Measurements from ENCODE around the gene ARVCF. TPM values are rescaled to one million over a fixed set of nuclear protein-coding genes. Genes with fewer than 3 reads are reported as not detected.

Gene ARVCF
- total RNA-seq, 2 donors from 2014 or later: 12.5 to 13.4 TPM

GRCh38 chr22:19982991-19983578, 33.5 kb downstream of the ARVCF start:
- intact Hi-C loops (cut with DNase I): no loop called here
- DNase-seq (no peak), ATAC-seq (no peak)

GRCh38 chr22:19981961-19982920, 34.4 kb downstream of the ARVCF start:
- no peak for DNase-seq

GRCh38 chr22:19981171-19981960, 35.3 kb downstream of the ARVCF start:
- intact Hi-C loops (cut with DNase I): no loop called here
- ATAC-seq (no peak), DNase-seq (no peak)

More at GRCh38 chr22:19981961-19982920, 34.4 kb downstream of the ARVCF start:
- intact Hi-C loops (cut with DNase I): no loop called here
- ATAC-seq: no peak

- DNase-seq (no peak), ATAC-seq (no peak)
- intact Hi-C loops (cut with DNase I): no loop called here
Observed at GRCh38 chr22:19980766-19981165, 35.9 kb downstream of the ARVCF start.

GRCh38 chr22:19979712-19980493, 36.7 kb downstream of the ARVCF start:
- ATAC-seq: no peak
- DNase-seq: no peak
- intact Hi-C loops (cut with DNase I): loop anchor here in 1 of 2 donors (10.0 kb wide), 1 partner anchor 135 kb away; the partner anchor contains the start of genes RANBP1 and TRMT2A

- intact Hi-C loops (cut with DNase I): loop anchor here in 1 of 2 donors (10.0 kb wide), 1 partner anchor 136 kb away; the partner anchor contains the start of genes RANBP1 and TRMT2A
- ATAC-seq (no peak), DNase-seq (no peak)
Observed at GRCh38 chr22:19978748-19979147, 37.9 kb downstream of the ARVCF start.

- no peak for DNase-seq
- intact Hi-C loops (cut with DNase I): loop anchor here in 1 of 2 donors (10.0 kb wide), 1 partner anchor 137 kb away; the partner anchor contains the start of genes RANBP1 and TRMT2A
Observed at GRCh38 chr22:19977296-19978243, 39.1 kb downstream of the ARVCF start.

GRCh38 chr22:19976671-19977070, 40.0 kb downstream of the ARVCF start:
- DNase-seq (no peak), ATAC-seq (no peak)
- intact Hi-C loops (cut with DNase I): loop anchor here in 1 of 2 donors (10.0 kb wide), 1 partner anchor 138 kb away; the partner anchor contains the start of genes RANBP1 and TRMT2A

More at GRCh38 chr22:19977296-19978243, 39.1 kb downstream of the ARVCF start:
- ATAC-seq: no peak

GRCh38 chr22:19975707-19976035, 41.0 kb downstream of the ARVCF start:
- intact Hi-C loops (cut with DNase I): loop anchor here in 1 of 2 donors (10.0 kb wide), 1 partner anchor 139 kb away; the partner anchor contains the start of genes RANBP1 and TRMT2A
- ATAC-seq (no peak), DNase-seq (no peak)

GRCh38 chr22:19974935-19975706, 41.5 kb downstream of the ARVCF start:
- intact Hi-C loops (cut with DNase I): loop anchor here in 1 of 2 donors (10.0 kb wide), 1 partner anchor 140 kb away; the partner anchor contains the start of genes RANBP1 and TRMT2A

GRCh38 chr22:19974268-19974861, 42.3 kb downstream of the ARVCF start:
- DNase-seq (peak; percentile 53), ATAC-seq (peak; percentile 4 to 16)
- intact Hi-C loops (cut with DNase I): loop anchor here in 1 of 2 donors (10.0 kb wide), 1 partner anchor 140 kb away; the partner anchor contains the start of genes RANBP1 and TRMT2A

More at GRCh38 chr22:19974935-19975706, 41.5 kb downstream of the ARVCF start:
- no peak for ATAC-seq
- DNase-seq: no peak

- intact Hi-C loops (cut with DNase I): loop anchor here in 1 of 2 donors (10.0 kb wide), 1 partner anchor 141 kb away; the partner anchor contains the start of genes RANBP1 and TRMT2A
- no peak for DNase-seq
- ATAC-seq: no peak
Observed at GRCh38 chr22:19973551-19974267, 42.9 kb downstream of the ARVCF start.

- DNase-seq (no peak), ATAC-seq (no peak)
- intact Hi-C loops (cut with DNase I): loop anchor here in 1 of 2 donors (10.0 kb wide), 1 partner anchor 142 kb away; the partner anchor contains the start of genes RANBP1 and TRMT2A
Observed at GRCh38 chr22:19972652-19973550, 43.7 kb downstream of the ARVCF start.

GRCh38 chr22:19972251-19972650, 44.4 kb downstream of the ARVCF start:
- DNase-seq (no peak), ATAC-seq (no peak)
- intact Hi-C loops (cut with DNase I): loop anchor here in 1 of 2 donors (10.0 kb wide), 1 partner anchor 143 kb away; the partner anchor contains the start of genes RANBP1 and TRMT2A

Measured in left cardiac atrium (tissue), 4 donors.